Measurements from ENCODE around the gene POU5F2.

The POU5F2 gene

DNA sequence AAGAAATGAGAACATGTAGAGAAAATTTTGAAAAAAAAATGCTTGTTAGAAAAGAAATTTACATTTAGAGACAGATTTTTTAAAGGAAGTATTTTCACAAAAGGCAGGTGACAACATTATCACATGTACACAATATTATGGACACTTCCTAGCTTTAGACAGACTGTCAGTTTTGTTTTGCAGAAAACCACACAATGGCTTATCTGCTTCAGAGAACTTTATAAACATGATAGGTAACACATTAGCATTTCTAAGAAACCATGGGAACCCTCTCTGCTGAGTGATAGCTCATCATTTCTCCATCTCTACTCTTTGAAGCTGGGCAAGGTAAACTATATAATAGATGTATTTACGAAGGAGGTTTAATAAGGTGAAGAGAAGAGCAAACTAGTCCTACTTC, 25.6 kb downstream of the POU5F2 start:
- no peak for DNase-seq

DNA sequence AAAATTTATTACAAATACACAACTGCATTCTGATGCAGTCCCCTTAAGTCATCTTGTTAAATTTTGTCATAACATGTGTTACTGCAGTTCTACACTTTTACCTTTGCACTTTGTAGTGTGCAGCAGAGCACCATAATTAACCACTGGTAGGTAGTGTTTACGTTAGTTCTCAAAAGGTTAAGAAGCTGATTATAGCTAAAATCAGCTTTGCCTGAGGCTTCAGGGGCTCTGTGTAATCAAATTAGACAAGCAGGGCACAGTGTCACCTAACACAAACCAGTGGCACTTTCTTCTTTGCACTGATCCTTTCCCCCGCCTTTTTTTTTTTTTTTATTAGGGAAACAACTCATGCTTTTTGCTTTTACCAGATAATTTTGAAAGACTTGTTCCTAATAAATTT, 26.1 kb downstream of the POU5F2 start:
- DNase-seq, result no peak

DNA sequence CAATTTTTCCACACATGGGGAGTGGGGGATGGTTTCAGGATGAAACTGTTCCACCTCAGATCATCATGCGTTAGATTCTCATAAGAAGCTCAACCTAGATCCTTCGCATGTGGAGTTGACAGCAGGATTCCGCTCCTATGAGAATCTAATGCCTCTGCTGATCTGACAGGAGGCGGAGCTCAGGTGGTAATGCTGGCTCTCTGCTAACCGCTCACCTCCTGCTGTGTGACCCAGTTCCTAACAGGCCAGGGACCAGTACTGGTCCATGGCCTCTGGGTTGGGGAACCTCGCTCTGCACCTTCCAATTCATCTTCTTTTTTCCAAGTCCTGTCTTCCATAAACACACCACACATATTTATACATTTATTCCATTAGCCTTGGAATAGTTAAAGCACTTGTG, 33.0 kb downstream of the POU5F2 start:
- no peak for DNase-seq

DNA sequence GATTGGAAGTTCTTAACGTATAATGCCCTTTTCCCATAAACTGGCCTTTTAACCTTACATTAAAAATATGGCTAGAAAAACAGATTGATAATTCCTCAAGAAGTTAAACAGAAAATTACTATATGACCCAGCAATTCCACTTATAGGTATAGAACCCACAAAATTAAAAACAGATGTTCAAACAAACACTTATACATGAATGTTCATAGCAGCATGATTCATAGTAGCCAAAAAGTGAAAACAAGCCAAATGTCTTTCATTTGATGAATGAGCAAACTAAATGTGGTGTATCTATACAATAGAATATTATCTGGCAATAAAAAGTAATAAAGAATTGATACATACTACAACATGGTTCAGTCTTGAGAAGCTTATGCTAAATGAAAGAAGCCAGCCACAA, 35.5 kb downstream of the POU5F2 start:
- no peak for DNase-seq

DNA sequence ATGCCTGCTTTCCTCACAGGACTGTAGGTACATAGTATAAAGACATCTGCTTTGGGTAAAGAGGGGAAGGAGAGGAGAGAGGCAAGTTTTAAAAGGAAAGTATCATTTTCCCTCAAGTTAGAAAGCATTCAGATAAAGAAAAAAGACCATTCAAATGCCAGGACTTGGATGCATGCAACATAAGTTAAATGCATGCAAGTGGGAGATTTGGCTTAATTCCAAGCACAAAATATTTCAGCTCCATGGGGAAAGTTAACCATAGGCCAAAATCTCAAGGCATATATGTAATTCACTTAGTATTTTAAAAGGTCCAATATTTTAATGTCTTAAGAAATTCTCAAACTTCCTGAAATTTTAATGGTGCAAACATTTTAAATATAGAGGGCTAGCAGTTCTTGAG, 36.4 kb downstream of the POU5F2 start:
- DNase-seq, result no peak

DNA sequence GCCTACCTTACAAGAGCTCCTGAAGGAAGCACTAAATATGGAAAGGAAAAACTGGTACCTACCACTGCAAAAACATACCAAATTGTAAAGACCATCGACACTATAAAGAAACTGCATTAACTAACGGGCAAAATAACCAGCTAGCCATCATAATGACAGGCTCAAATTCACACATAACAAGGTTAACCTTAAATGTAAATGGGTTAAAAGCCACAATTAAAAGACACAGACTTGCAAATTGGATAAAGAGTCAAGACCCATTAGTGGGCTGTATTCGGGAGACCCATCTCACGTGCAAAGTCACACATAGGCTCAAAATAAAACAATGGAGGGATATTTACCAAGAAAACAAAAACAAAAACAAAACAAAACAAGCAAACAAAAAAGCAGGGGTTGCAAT, 49.4 kb downstream of the POU5F2 start:
- no peak for DNase-seq

Measured in midbrain (tissue), 1 donor.